H1 (cell line): Measurements from ENCODE around the gene MYNN. TPM values are rescaled to one million over a fixed set of nuclear protein-coding genes. Genes with fewer than 3 reads are reported as not detected.

Source experiments
- BCL11A ChIP-seq, 2 experiments: IDR thresholded peaks; one replicate each; pipeline ENCODE4 v1.6.1; 2011; ENCODE audit warnings: low read depth in 2 of 2, low read length in 2 of 2, mild to moderate bottlenecking in 2 of 2
- HDAC6 ChIP-seq: IDR thresholded peaks from one replicate; pipeline ENCODE4 v1.7.1; 2012; ENCODE audit warnings: low read depth, mild to moderate bottlenecking, inconsistent platforms, low read length, moderate library complexity
- JUN ChIP-seq: IDR thresholded peaks from 2 replicates; pipeline ENCODE4 v1.6.1; 2011; ENCODE audit warnings: low read depth, mild to moderate bottlenecking, improper control_type of control experiment, low read length
- POLR2AphosphoS5 ChIP-seq: IDR thresholded peaks from 2 replicates; pipeline ENCODE4 v1.6.1; 2011; ENCODE audit warnings: low read depth, low read length
- RAD21 ChIP-seq, 2 experiments: IDR thresholded peaks in 1 of 2; conservative IDR thresholded peaks in 1 of 2; 2 replicates each; pipeline ENCODE4 v1.6.1; 2011; ENCODE audit warnings: low read depth in 2 of 2, low read length in 2 of 2, improper control_type of control experiment in 1 of 2, inconsistent platforms in 1 of 2, mild to moderate bottlenecking in 1 of 2, moderate library complexity in 1 of 2
- SIRT6 ChIP-seq: IDR thresholded peaks from one replicate; pipeline ENCODE4 v1.7.1; 2012; ENCODE audit warnings: low read length, inconsistent platforms
- SP1 ChIP-seq: IDR thresholded peaks from 2 replicates; pipeline ENCODE4 v1.6.1; 2011; ENCODE audit warnings: low read depth, low read length
- polyA plus RNA-seq, 7 experiments: library from polyadenylated mRNA; depleted of rRNA in 3 of 7; stranded (reverse) in 5 of 7; unstranded in 2 of 7; fragments of >200 nt in 5 of 7; fragments of 200-250 nt in 2 of 7; gene quantifications; 1 replicate in 5 of 7; 2 replicates in 1 of 7; 4 replicates in 1 of 7; pipeline versions ENCODE4 v1.2.1 to v1.2.3, GENCODE V29; 2011 to 2013; ENCODE audit warnings: missing spikeins in 2 of 7, mixed read lengths in 2 of 7
- total RNA-seq: library from RNA; stranded (reverse); fragmentation: NEBNext Ultra II Directional; extraction: Animal tissue kit (Norgen Biotek cat#: 25700); gene quantifications from 2 replicates; pipeline ENCODE4 v1.2.1, GENCODE V29; 2021
- TF ChIP-seq, protein P1 (sequence below): fragments of 300-600 bp; sonication (generic); IDR thresholded peaks from 2 replicates; pipeline ENCODE4 v1.7.1; 2012; ENCODE audit warnings: low read length, moderate library complexity, mild to moderate bottlenecking, inconsistent platforms; ENCODE audit not compliant: insufficient replicate concordance
- TF ChIP-seq, protein P2 (sequence below): IDR thresholded peaks from 2 replicates; pipeline ENCODE4 v1.6.1; 2011; ENCODE audit warnings: low read length, improper control_type of control experiment

The MYNN gene
- total and polyA plus RNA-seq, 2 of the 8 experiments (the other 6 are each of a cell fraction or from before 2014, with no cell fraction given), result 7.3 to 15.2 TPM

DNA sequence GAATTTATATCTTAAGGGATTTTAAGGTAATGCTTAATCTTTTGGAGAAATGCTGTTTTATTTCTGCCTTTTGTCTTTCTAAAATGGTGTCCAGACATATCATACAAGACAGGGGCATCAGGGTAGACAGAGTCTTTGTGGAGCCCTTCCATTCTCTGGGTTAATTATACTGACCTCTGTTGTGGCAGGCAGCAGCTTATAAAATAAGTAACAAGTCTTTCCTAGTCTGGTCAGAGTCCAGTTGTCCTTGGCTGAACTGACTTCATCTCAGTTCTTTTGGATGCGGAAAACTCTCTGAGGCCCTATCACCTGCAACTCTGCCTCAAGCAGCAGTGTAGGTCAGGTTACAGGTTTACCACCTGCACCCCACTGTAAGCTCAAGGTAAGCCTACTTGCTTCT is 19.2 kb downstream of the MYNN start (continued):
- TF ChIP-seq, protein P1, sequence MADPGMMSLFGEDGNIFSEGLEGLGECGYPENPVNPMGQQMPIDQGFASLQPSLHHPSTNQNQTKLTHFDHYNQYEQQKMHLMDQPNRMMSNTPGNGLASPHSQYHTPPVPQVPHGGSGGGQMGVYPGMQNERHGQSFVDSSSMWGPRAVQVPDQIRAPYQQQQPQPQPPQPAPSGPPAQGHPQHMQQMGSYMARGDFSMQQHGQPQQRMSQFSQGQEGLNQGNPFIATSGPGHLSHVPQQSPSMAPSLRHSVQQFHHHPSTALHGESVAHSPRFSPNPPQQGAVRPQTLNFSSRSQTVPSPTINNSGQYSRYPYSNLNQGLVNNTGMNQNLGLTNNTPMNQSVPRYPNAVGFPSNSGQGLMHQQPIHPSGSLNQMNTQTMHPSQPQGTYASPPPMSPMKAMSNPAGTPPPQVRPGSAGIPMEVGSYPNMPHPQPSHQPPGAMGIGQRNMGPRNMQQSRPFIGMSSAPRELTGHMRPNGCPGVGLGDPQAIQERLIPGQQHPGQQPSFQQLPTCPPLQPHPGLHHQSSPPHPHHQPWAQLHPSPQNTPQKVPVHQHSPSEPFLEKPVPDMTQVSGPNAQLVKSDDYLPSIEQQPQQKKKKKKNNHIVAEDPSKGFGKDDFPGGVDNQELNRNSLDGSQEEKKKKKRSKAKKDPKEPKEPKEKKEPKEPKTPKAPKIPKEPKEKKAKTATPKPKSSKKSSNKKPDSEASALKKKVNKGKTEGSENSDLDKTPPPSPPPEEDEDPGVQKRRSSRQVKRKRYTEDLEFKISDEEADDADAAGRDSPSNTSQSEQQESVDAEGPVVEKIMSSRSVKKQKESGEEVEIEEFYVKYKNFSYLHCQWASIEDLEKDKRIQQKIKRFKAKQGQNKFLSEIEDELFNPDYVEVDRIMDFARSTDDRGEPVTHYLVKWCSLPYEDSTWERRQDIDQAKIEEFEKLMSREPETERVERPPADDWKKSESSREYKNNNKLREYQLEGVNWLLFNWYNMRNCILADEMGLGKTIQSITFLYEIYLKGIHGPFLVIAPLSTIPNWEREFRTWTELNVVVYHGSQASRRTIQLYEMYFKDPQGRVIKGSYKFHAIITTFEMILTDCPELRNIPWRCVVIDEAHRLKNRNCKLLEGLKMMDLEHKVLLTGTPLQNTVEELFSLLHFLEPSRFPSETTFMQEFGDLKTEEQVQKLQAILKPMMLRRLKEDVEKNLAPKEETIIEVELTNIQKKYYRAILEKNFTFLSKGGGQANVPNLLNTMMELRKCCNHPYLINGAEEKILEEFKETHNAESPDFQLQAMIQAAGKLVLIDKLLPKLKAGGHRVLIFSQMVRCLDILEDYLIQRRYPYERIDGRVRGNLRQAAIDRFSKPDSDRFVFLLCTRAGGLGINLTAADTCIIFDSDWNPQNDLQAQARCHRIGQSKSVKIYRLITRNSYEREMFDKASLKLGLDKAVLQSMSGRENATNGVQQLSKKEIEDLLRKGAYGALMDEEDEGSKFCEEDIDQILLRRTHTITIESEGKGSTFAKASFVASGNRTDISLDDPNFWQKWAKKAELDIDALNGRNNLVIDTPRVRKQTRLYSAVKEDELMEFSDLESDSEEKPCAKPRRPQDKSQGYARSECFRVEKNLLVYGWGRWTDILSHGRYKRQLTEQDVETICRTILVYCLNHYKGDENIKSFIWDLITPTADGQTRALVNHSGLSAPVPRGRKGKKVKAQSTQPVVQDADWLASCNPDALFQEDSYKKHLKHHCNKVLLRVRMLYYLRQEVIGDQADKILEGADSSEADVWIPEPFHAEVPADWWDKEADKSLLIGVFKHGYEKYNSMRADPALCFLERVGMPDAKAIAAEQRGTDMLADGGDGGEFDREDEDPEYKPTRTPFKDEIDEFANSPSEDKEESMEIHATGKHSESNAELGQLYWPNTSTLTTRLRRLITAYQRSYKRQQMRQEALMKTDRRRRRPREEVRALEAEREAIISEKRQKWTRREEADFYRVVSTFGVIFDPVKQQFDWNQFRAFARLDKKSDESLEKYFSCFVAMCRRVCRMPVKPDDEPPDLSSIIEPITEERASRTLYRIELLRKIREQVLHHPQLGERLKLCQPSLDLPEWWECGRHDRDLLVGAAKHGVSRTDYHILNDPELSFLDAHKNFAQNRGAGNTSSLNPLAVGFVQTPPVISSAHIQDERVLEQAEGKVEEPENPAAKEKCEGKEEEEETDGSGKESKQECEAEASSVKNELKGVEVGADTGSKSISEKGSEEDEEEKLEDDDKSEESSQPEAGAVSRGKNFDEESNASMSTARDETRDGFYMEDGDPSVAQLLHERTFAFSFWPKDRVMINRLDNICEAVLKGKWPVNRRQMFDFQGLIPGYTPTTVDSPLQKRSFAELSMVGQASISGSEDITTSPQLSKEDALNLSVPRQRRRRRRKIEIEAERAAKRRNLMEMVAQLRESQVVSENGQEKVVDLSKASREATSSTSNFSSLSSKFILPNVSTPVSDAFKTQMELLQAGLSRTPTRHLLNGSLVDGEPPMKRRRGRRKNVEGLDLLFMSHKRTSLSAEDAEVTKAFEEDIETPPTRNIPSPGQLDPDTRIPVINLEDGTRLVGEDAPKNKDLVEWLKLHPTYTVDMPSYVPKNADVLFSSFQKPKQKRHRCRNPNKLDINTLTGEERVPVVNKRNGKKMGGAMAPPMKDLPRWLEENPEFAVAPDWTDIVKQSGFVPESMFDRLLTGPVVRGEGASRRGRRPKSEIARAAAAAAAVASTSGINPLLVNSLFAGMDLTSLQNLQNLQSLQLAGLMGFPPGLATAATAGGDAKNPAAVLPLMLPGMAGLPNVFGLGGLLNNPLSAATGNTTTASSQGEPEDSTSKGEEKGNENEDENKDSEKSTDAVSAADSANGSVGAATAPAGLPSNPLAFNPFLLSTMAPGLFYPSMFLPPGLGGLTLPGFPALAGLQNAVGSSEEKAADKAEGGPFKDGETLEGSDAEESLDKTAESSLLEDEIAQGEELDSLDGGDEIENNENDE, result no peak
- TF ChIP-seq JUN, result no peak
- no peak for TF ChIP-seq SIRT6
- no peak for TF ChIP-seq RAD21 (IDR thresholded peaks at IDR 0.05 in 1 of 2, conservative IDR thresholded peaks at IDR 0.05 in 1 of 2; ENCODE audit: low read depth in 2 of 2, low read length in 2 of 2)
- no peak for TF ChIP-seq BCL11A (IDR thresholded peaks at IDR 0.05; ENCODE audit: low read depth in 2 of 2, low read length in 2 of 2)
- TF ChIP-seq SP1, result no peak
- no peak for TF ChIP-seq HDAC6
- no peak for TF ChIP-seq POLR2AphosphoS5
- TF ChIP-seq, protein P2, sequence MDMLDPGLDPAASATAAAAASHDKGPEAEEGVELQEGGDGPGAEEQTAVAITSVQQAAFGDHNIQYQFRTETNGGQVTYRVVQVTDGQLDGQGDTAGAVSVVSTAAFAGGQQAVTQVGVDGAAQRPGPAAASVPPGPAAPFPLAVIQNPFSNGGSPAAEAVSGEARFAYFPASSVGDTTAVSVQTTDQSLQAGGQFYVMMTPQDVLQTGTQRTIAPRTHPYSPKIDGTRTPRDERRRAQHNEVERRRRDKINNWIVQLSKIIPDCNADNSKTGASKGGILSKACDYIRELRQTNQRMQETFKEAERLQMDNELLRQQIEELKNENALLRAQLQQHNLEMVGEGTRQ, result no peak
- TF ChIP-seq, all 59 proteins: peak for 0
